GM20431 (cell line): ENCODE data around the gene DTL.
"Not testable (repeated sequence)": the region's sequence is repeated elsewhere in the genome, so short reads cannot be mapped to it uniquely, and the experiment has no call there.

ENCODE experiments used
- in situ Hi-C: fragments of 300-500 bp; cut with MseI, MboI; formaldehyde crosslinking; loops from one replicate; pipeline ENCODE4 v1.15.0; 2020; ENCODE audit warnings: low sequenced_read_pairs; ENCODE audit not compliant: unreplicated experiment

The DTL gene, protein sequence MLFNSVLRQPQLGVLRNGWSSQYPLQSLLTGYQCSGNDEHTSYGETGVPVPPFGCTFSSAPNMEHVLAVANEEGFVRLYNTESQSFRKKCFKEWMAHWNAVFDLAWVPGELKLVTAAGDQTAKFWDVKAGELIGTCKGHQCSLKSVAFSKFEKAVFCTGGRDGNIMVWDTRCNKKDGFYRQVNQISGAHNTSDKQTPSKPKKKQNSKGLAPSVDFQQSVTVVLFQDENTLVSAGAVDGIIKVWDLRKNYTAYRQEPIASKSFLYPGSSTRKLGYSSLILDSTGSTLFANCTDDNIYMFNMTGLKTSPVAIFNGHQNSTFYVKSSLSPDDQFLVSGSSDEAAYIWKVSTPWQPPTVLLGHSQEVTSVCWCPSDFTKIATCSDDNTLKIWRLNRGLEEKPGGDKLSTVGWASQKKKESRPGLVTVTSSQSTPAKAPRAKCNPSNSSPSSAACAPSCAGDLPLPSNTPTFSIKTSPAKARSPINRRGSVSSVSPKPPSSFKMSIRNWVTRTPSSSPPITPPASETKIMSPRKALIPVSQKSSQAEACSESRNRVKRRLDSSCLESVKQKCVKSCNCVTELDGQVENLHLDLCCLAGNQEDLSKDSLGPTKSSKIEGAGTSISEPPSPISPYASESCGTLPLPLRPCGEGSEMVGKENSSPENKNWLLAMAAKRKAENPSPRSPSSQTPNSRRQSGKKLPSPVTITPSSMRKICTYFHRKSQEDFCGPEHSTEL

GRCh38 chr1:212035123-212035834 lies at the start of gene DTL, which contains the start of gene INTS7:
Gene DTL, plus strand, starts transcription at chr1:212035748. Its CDS starts 143 bp downstream, at chr1:212035891.
Gene INTS7, minus strand, starts transcription at chr1:212035557. Its CDS starts 120 bp downstream, at chr1:212035437.
- in situ Hi-C loops = loop anchor here (25.0 kb wide), 1 partner anchor 348 kb away; the partner anchor contains the start of gene NEK2

DNA sequence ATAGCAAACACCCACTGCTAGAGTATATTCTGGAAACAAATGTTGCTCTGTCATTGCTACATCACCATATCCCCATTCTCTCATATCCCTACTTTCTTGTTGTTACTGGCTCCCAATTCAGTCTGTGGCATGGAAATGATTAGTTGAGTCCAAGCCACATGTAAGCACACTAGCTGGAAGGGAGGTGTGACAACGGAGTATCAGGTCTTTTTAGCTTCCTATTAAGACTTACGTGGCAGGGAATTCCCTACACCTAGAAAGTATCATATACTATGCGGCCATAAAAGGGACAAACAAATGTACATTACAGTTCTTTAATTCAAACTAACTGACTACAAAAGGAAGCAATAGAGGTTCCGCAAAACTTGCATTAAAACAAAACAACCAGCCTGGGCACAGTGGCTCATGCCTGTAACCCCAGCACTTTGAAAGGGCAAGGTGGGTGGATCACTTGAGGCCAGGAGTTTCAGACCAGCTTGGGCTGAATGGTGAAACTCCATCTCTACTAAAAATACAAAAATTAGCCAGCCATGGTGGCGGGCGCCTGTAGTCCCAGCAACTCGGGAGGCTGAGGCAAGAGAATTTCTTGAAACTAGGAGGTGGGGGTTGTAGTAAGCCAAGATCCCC lies 48.8 kb upstream of the DTL start:
- in situ Hi-C loops = no loop called here

GRCh38 chr1:211991695-211992094 lies 43.9 kb upstream of the DTL start:
- in situ Hi-C loops = no loop called here

DNA sequence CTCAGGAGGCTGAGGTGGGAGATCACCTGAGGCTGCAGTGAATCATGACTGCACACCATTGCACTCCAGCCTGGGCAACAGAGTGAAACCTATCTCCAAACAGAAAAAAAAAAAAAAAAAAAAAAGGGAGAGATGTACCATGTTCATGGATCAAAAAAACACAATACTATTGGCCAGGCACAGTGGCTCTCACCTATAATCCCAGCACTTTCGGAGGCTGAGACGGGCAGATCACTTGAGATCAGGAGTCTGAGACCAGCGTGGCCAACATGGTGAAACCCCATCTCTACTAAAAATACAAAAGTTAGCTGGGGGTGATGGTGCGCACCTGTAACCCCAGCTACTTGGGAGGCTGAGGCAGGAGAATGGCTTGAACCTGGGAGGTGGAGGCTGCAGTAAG lies 38.1 kb upstream of the DTL start:
- in situ Hi-C loops = not testable (repeated sequence)

GRCh38 chr1:212002536-212002935 lies 33.0 kb upstream of the DTL start:
- in situ Hi-C loops = no loop called here

- in situ Hi-C loops = no loop called here
Measured at GRCh38 chr1:212004895-212005608, 30.5 kb upstream of the DTL start.

DNA sequence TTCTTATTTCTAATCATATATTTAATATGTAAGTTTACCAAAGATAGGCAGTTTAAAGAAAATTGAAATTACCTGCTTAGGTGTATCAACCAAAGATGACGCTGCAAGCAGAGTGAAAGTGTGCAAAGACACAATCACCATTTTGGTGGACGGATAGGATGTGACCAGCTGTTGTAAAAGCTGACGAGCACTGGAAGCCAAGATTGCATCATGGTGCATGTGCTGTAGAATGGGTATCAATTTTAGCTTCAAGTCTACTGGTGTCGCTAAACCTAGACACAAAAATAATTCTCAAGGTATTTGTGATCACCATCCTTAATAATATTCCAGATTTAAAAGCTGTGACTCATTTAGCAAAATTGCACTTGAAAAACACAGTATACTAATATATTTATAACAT lies 28.4 kb upstream of the DTL start:
- in situ Hi-C loops = no loop called here

DNA sequence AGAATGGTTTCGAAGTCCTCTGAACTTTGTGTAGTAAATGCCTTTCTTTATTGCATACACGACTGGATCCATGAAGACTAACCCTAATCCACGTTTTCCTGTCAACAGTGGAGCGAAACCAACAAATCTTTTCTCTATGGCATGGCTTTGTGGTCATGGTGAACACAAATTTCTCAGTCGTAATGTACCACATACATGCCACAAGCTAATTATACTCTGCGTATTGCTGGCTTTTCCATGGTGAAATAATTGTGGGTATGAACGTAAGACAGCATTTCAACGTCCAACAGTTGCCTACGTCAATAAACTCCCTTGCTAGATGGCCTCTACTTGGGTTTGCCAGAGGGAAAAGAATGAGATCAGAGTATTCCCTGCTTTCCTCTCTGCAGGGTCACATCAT lies 27.7 kb upstream of the DTL start:
- in situ Hi-C loops = no loop called here

GRCh38 chr1:212009561-212009960 lies 26.0 kb upstream of the DTL start:
- in situ Hi-C loops = no loop called here

- in situ Hi-C loops = no loop called here
Measured at GRCh38 chr1:212010004-212010403, 25.5 kb upstream of the DTL start.

DNA sequence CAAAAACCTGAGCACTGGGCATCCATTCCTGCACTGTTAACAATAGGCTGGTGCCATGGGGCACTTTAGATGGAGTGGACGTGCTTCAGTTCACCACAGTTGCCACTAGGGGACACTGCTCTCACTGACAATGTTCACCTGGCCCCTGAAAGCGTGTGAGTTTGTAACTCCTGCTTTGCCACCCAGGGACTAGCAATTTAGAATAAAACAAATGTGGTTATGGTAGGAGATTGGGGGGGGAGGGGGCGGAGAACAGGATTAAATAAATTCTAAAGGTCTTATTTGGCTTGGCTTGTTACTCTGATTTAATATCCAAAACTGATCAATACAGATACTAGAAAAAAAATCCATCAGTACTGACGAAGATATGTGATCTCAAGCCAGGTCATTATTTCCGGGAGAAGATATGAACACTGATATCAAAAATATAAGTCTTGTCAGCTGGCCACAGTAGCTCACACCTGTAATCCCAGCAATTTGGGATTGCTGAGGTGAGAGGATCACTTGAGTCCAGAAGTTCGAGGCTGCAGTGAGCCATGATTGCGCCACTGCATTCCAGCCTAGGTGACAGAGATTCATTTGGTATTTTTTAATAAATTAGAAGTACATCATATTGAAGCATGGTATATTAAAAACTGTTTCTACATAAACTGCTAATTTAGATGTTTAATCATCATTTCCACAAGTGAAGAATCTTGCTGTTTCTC lies 23.4 kb upstream of the DTL start:
- in situ Hi-C loops = no loop called here

- in situ Hi-C loops = no loop called here
Measured at GRCh38 chr1:212013672-212014071, 21.9 kb upstream of the DTL start.

DNA sequence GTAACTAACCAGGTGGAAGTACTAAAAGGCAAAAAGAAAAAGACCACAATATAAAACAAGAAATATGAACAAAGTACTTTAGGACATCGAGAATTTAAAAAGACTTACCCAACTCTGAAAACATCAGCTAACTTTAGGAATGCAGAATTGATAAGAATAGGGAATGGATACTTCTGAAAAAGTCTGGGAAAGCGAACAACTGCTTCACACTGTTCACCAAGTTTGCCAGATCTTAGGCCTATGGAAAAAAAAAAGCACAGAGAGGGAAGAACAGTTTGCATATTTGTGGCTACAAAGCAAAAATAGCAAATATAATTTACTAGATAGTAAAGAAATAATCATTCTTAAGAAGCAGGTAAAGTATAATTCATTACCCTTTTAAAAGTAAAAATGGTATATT lies 14.6 kb upstream of the DTL start:
- in situ Hi-C loops = no loop called here

- in situ Hi-C loops = no loop called here
Measured at GRCh38 chr1:212021563-212021962, 14.0 kb upstream of the DTL start.

GRCh38 chr1:212022908-212023307 lies 12.6 kb upstream of the DTL start:
- in situ Hi-C loops = not testable (repeated sequence)

DNA sequence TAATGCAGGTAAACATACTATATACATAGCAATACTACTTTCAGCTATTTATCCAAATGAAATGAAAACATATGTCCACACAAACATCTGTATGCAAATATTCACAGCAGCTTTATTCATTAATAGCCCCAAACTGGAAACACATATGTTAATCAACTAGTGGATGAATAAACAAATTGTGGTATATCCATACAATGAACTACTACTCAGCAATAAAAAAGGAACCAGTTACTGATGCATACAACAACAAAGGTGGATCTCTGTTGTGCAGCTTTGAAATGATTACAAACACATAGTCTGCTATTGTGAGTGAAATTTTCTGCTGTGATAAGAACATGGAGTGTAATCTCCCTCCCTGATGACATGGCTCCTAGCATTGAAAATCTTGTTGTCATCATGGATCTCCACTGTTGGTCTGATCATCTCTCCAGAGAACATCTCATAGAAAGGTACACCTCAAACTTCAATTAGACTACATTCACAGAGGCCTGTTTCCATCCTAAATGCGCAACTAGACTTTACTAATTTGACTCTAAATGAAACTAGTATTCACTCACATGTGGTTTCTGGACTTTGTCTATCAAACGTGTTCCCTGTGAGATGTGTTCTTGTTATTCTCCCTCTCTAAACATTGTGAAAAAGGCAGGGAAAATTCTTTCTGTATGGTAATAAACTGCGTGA lies 10.9 kb upstream of the DTL start:
- in situ Hi-C loops = loop anchor here (25.0 kb wide), 1 partner anchor 337 kb away; the partner anchor contains the start of gene NEK2

- in situ Hi-C loops = loop anchor here (25.0 kb wide), 1 partner anchor 340 kb away; the partner anchor contains the start of gene NEK2
Measured at GRCh38 chr1:212027727-212028126, 7.8 kb upstream of the DTL start.

DNA sequence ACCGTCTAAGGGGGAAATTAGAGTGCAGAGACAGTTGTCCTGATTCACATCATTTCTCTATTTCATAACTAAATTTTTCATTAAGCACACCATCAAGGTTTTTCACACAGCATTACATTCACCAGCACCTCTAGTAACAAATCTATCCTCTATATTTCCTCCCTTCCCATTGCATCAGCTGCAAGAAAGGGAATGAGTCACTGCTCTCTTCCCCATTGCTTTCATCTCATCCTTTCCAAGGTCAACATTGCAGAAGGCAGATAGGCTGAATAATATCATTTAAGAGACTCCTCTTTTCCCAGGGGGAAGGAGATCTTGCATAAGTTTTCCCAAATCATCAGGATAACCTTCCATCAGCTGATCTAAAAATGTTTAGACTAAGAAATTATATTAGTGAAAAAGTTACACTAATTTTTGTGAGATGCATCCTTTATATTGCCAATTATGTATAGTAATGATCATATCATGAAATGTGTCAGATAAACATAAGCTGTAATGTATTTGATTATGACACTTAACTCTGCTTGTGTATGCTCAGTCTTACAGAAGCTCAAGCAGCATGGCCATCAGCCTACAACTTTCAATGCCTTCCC lies 4.5 kb upstream of the DTL start:
- in situ Hi-C loops = loop anchor here (25.0 kb wide), 1 partner anchor 344 kb away; the partner anchor contains the start of gene NEK2
